Umbilical cord (tissue), 2 donors: ENCODE results near the gene KANSL1. TPM values are rescaled to one million over a fixed set of nuclear protein-coding genes. Genes with fewer than 3 reads are reported as not detected.
A peak's percentile ranks its signal among the peaks of the same experiment; 100 is the strongest.

Source experiments
- DNase-seq: peaks from one replicate; pipeline ENCODE4 v3.0.0-alpha.2; 2015; ENCODE audit warnings: low spot score
- total RNA-seq: library from RNA; depleted of rRNA; stranded (reverse); fragments of >200 nt; gene quantifications from one replicate; pipeline ENCODE4 v1.2.3, GENCODE V29; 2014; ENCODE audit warnings: low replicate concordance; ENCODE audit not compliant: insufficient read depth

Gene KANSL1
- total RNA-seq, 1 donor from 2014 or later: 83.5 TPM

DNA sequence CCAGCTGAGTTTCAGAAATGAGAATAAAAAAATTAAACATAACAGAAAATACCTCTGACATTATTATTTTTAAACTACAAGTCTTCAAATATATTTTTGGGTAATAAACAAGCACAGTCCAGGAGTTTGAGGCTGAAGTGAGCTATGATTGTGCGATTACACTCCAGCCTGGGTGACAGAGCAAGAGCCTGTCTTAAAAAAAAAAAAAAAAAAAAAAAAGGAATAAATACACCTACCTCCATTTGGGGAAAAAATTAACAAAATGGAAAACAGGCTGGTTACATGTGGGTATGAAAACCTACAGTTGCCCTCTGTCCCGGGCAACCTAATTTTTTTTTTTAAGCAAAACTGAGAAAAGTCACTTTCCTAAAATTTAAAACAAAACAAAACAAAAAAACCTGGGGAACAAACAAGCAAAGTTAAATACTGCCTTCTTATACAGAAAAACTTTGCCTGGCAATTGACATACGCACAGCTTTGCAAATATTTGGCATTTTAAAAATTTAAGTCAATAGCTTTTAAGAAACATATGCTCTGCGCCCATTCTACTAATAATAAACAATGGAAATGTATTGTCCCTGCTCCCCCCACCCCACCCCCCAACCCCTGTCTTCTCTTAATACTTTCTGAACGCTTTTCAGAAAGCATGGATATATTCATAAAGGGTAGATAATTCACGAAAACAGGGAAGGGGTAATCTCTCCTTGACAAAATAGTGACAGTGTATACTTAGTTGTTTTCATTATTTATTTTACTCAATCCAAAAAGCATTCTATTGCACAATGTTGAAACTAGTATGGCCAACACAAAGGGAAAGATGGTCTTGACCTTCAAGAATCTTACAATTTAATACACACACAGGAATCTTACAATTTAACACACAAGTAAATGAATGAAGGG is 112.9 kb downstream of the KANSL1 start:
- DNase-seq: no peak

DNA sequence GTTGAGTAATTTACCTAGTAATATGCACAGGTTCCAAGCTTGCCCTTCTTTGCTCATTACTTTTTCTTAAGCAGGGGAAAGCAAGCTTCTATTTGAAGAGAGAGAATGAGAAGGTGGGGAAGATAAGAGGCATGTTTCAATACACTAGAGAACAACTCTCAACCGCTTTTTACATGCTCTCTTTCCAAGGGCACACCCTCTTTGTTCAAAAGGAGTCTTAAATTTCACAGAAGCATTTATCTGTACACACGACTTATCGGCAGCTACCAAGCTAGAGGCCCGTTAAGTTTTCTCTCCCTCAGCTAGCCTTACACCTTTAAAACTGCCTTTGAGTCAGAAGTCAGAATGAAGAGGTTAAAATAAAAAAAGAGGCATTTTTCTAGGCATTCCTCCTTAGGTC is 114.6 kb downstream of the KANSL1 start:
- no peak for DNase-seq

DNA sequence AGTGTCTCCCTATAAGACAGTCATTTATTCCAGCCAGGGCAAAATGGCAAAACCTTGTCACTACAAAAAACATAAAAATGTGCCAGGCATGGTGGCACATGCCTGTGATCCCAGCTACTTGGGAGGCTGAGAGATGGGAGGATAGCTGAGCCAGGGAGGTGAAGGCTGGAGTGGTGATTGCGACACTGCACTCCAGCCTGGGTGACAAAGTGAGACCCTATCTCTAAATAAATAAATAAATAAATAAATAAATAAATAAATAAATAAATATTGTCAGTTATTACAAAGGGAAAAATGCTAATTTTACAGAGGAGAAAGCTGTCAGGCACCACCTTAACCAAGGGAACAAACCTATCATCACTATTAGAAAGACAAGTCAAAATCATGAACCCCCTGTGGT is 118.7 kb downstream of the KANSL1 start:
- no peak for DNase-seq

DNA sequence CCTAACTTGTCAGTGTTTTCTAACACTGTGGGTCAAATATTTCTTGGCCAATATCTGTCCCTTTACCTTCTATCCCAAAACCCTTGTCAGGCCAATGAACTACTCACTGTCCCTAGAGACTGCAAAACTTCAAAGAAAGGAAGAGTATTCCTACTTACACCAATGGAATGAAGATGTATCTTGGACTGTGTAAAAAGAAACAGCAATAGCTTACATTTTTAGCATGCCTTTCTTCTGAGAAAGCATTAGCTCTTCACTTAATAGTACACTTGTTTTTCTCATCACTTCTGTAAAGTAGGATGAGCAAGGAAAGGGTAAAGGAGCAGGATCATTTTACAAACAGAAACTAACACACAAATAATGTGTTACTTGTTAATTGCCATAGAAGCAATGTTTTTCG is 120.2 kb downstream of the KANSL1 start:
- DNase-seq: peak; percentile 60

DNA sequence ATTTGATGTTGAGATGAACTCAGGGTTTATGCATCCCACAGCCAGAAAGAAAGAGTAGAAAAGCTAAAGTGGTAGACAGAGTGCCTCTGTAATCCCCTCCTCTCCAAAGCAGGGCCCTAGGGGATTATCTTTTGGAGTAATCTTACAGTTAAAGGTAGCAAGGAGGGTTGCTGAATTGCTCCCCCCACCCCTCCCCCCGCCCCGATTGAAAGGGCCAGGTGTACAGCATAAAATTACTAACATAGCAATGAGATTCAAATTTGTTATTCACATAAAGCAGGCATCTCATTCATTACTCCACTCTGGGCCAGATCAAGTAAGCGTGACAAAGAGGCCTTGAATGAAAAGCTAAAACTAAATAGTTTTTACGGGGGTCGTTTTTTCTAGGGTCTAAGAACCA is 121.4 kb downstream of the KANSL1 start:
- DNase-seq: no peak

DNA sequence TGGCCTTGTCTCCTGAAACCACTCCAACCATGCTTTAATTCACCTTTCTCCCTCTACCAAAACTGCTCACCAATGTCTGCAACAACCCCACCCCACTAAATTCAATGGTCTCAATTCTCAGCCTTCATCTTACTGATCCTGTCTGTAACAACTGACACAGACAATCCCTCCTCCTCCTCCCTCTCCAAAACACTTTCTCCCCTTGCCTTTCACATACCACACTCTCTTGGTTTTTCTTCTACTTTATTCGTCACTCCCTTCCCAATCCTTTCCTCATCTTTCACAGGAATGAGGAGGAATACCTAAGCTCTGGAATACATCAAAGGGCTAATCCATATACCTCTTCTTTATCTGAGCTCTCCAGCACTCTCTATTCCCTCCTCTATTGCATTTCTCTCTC is 128.8 kb downstream of the KANSL1 start:
- no peak for DNase-seq

DNA sequence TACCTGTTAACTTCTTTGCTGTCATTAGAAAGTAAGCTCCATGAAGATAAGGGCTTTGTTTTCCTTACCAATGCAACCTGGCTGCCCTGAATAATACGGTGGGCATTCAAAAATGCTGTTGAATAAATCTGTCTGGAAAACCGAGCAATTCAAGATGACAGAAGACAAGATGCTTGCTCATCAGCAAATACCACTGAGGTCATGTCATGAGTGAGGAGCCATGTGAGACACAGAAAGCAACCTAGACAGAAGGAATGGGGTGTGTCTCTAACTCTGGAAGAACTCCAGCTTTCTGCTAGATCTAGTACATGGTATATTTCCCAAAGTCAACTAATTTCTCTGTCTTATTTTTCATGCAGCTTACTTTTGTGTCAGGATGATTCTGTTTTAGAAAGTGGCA is 130.0 kb downstream of the KANSL1 start:
- DNase-seq: peak; percentile 83

DNA sequence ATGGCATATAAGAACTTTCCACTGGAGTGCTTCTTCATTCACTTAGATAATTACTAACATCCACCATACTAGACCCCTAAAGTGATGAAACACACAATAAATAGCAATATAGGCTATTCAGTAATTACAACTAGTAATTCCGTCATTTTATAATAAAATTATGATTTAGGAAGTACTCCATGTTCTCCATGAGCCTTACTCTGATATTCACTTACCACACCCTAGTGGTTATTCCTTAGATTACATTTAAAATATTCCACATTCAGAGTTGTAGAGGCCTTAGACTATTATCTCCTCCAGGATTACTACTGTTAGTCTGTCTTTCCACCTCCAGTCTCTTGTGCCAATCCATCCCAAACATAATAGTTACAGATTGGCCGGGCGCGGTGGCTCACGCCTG is 131.8 kb downstream of the KANSL1 start:
- DNase-seq: no peak

DNA sequence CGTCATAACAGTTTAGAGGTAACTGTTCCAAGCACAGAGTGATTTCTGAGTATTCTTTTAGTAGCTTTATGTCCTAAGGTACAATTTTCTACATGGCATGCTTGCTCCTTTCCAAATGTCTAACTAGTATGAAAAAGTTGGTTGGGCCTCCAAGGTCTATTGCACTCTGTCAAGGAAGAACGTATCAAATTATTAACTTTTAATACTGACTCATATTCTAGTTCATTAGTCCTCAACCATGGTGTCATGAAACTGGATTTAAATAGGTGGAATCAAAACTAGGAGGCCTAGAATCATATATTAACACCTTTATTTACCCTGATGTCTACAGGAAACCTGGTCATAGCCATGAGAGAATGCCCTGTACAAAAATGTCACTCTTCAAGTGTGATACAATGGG is 132.8 kb downstream of the KANSL1 start:
- no peak for DNase-seq

DNA sequence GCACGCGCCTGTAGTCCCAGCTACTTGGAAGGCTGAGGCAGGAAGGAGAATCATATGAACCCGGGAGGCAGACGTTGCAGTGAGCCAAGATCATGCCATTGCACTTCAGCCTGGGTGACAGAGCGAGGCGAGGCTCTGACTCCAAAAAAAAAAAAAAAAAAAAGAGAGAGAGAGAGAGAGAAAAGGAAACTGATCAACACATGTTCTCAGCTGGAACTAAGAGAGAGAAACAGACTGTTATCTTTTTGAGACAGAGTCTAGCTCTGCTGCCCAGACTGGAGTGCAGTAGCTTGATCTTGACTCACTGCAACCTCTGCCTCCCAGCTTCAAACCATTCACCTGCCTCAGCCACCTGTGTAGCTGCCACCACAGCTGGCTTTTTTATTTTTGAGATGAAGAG is 133.7 kb downstream of the KANSL1 start:
- DNase-seq: no peak

DNA sequence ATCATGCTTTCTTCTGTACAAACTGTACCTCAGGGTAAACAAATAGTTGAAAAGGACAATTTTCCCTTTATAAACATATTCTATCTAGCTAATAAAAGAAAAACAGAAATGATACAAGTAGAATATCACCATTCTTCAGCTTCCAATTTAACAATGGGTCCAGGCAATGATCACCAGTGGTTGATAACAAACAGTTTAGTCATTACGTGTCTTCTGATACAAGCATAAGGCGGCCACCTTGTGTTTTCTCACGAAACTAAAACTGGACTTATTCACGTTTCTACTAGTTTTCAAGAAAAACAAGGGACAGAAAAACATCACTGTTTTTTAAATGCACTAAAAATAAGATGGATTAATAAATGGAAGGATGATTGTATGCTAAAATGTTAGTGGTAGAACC is 135.9 kb downstream of the KANSL1 start:
- DNase-seq: no peak

DNA sequence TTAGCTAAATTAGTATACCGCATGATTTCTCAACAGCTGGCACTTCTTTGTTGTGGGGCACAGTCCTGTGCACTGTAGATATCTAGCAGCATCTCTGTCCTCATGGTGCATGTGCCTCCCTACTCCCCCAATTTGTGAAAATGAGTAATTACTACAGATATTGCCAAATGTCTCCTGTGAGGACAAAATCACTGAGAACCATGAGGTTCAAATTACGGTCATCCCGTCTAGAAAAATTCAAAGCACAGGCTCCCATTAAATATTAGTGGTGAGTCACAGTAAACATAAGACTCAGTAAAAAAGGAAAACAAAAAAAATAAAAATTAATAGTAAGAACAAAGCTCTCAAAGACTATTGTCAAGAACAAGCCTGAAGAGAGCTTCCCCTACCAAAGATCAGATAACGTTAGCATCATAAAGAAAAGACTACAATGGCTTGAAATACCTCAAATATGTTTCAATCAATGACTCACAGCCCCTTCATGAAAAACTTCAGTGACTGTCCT is 136.4 kb downstream of the KANSL1 start:
- DNase-seq: no peak

DNA sequence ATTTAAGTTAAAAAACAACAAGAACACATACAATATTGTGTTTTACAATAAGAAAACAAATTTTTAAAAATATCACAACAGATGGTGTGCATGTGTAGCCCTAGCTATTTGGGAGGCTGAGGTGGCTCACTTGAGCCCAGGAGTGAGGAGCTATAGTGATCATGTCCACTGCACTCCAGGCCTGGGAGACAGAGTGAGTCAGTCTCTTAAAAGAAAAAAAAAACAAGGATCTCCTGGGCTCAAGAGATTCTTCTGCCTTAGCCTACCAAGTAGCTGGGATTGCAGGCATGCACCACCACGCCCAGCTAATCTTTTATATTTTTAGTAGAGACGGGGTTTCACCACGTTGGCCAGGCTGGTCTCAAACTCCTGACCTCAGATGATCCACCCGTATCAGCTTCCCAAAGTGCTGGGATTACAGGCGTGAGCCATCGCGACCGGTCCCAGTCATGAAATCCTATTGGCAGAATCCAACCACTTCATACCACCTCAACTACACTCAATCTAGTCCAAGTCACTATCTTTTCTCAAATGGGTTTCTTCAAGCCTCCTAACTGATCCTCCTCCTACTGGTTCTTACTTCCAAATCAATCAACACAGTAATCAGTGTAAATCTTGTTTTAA is 139.2 kb downstream of the KANSL1 start:
- peak; percentile 40 for DNase-seq

DNA sequence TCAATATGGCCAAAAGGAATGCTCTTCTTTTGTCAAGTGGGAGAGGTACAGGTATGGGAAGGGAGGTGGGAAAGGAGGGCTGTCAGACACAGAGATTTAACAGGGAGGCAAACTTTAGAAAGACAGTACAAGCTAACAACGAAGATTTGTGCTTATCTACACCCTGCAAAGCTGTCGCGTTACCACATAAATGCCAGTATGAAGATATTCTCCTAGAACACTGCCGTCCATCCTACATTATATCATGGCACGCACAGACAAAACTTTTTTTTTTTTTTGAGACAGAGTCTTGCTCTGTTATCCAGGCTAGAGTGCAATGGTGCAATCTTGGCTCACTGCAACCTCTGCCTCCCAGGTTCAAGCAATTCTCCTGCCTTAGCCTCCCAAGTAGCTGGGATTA is 143.6 kb downstream of the KANSL1 start:
- no peak for DNase-seq

DNA sequence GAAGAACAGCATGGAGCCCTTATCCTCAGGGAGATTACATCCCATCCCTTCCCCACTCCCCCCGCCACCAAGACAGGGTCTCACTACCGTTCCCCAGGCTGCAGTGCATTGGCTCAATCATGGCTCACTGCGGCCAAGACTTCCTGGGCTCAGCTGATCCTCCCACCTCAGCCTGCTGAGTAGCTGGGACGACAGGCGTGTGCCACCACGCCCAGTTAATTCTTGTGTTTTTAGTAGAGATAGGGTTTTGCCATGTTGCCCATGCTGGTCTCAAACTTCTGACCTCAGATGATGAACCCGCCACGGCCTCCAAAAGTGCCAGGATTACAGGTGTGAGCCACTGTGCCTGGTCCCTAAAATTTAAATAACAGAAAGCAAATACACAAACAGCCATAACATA is 145.4 kb downstream of the KANSL1 start:
- no peak for DNase-seq

DNA sequence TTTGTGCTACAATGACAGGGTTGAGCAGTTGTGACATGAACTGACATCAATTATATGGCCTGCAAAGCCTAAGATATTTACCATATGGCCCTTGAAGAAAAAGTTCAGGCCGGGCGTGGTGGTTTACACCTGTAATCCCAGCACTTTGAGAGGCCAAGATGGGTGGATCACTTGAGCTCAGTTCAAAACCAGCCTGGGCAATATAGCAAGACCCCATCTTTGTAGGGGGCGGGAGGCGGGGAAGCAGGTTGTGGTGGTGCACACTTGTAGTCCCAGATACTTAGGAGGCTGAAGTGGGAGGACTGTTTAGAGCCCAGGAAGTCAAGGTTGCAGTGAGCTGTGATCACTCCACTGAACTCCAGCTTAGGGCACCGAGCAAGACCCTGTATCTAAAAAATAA is 145.8 kb downstream of the KANSL1 start:
- DNase-seq: no peak

DNA sequence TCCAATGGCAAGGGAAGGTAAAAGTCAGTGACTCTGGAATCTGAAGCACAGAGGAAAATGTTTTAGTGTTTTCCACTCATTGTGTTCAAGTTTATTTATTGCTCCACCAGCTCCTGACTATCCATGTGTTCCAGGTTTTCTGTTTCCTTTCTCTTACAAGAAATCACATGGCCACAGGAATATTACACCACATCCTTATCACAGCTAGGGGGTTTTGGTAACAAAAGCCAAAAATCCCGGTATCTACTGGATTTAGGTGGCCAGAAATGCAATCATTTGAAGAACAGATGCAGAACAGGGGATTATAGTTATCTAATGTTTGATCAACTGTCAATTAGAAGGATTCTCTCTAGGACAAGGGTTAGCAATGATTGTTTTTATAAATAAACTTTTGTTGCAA is 146.3 kb downstream of the KANSL1 start:
- DNase-seq: no peak

DNA sequence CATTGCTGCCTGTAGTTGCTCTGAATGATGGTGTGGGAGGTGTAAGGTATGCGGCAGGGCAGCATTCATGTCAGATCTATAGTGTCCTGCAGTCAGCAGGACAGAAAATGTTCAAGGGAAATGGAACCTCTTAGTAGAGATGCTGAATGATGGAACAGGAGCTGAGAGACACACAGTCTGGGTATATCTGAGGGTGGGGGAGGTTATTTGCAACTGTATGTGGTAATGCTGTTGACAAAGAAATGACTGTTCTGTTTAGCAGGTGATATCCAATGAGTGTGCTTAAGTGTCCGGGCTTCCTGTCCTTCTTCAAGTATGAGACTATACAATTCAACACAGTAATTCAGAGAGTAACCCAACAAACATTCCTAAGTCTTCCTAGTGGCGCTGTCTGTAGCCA is 147.6 kb downstream of the KANSL1 start:
- DNase-seq: no peak

DNA sequence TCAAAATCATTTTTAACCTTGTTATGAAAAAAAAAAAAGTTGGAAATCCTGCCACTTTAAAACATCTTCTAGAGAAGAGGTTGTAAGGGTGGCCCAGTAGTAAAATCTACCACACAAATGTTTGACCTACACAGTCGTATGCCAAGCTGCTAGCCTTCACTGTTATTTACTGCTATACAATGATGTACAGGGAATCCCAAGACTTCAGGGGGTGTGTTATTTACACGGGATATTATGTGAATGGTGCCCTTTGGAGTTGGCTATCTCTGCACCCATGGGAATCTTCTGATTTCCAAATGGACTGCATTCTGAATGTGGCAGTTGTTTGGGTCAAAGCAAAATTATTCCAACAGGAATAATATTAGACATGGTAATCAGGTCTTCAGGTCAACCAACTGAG is 148.2 kb downstream of the KANSL1 start:
- no peak for DNase-seq

DNA sequence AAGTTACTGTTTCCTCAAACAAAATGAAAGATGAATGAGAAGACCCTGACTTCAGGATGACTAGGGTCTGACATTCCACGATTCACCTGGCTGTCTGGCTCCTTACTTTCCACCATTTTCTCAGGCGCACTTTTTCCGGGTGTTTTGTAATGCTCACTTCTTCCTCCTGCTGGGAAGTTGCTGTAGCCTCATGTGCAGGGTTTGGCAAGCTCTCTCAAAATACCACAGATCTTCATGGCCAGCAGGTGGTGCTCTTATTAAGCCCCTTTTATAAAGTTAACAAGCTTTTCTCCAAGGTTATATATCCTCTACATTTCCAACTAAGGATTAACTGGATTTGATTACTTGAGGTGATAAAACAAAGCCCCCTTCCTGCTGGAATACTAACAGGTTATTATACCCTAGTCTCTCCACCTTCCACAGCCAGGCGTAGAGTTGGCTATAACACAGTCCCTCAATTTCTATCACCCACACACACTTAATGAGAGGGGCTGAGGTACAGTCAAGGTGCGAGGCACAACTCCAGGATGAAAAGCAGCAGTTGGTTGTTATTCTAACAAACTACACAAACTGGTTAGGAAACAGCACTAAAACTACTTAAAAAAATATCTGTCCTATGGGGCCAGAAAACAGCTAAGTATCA is 148.8 kb downstream of the KANSL1 start:
- DNase-seq: peak; percentile 86

DNA sequence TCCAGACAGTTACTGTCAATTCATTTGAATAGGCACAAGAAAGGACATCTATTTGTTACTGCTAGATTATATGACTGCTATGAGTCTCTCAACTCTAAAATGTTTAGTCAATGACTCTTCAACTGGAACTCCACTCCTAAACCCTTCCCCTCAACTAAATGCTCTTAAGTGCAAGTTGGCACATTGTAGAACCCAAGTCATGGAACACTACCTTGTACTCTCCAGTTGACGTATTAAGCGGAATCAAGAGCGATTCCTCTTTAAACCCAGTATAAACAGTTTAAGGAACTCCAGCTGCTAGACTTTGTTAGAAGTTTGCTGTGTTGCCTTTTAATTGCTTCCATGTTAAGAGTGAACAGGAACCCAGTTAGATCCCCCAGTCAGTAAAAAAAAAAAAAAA is 149.6 kb downstream of the KANSL1 start:
- no peak for DNase-seq

DNA sequence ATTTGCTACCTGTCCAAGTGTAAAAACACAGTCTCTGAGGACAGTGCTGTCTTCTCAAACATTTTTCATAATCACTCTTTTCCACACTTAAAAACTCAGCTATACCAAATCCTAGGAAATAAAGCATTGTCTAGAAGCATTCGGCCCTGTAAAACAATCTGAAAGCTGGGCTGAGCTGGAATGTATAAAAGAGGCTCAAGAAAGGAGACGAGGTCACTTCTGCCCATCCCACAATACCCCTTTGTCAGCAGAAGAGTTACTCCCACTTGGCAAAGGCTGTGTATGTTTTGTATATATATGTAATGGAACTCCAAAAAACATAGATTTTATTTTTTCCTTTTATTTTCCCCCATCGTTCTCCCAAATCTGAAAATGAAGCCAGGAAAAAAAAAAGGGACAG is 150.3 kb downstream of the KANSL1 start:
- DNase-seq: no peak

DNA sequence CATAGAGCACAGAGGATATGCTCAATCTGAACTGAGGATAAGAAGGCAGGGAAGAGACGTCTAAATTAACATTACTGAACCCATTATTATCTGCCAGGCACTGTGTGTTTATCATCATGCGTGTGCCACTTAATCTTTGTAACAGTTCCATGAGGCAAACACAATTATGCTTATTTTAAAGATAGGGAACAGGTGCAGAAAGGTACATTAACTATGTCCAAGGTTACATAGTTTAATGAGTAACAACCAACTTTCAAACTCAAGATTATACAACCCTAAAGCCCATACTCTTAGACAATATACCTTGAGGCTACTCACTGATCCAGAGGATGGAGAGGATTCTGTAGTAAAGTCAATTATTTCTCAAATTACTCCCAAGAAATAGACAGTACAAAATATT is 151.0 kb downstream of the KANSL1 start:
- no peak for DNase-seq
